HG02943 (cell line): ENCODE data around the gene SKIDA1.
"Not testable (repeated sequence)": the region's sequence is repeated elsewhere in the genome, so short reads cannot be mapped to it uniquely, and the experiment has no call there.

Source experiments
- ATAC-seq: cut with Tn5 transposase; IDR thresholded peaks from one replicate; pipeline ENCODE4 v1.9.1; 2021; ENCODE audit warnings: mild to moderate bottlenecking, low read depth, moderate library complexity; ENCODE audit not compliant: unreplicated experiment

Gene SKIDA1

GRCh38 chr10:21525367-21526187 is at the start of gene SKIDA1:
SKIDA1 (minus strand) TSS chr10:21525682; CDS start chr10:21517822, 7,860 bp downstream.
- peak; percentile 44 for ATAC-seq

DNA sequence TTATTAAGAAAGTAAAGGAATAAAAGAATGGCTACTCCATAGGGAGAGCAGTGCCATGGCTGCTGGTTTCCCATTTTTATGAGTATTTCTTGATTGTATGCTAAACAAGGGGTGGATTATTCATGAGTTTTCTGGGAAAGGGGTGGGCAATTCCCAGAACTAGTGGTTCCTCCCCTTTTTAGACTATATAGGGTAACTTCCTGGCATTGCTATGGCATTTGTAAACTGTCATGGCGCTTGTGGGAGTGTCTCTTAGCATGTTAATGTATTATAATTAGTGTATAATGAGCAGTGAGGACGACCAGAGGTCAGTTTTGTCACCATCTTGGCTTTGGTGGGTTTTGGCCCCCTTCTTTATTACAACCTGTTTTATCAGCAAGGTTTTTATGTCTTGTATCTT is 49.0 kb upstream of the SKIDA1 start:
- ATAC-seq = not testable (repeated sequence)

DNA sequence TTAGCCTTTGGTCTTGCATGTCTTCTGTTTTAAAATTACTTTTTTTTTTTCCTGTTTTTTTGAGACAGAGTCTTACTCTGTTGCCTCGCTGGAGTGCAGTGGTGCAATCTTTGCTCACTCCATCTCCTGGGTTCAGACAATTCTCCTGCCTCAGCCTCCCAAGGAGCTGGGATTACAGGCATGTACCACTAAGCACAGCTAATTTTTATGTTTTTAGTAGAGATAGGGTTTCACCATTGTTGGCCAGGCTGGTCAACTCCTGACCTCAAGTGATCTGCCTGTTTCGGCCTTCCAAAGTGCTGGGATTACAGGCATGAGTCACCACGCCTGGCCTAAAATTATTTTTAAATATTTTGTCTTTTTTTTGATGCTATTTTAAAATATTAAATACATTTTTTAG is 47.1 kb upstream of the SKIDA1 start:
- no peak for ATAC-seq

- no peak for ATAC-seq
Observed at GRCh38 chr10:21570761-21571521, 45.5 kb upstream of the SKIDA1 start.

DNA sequence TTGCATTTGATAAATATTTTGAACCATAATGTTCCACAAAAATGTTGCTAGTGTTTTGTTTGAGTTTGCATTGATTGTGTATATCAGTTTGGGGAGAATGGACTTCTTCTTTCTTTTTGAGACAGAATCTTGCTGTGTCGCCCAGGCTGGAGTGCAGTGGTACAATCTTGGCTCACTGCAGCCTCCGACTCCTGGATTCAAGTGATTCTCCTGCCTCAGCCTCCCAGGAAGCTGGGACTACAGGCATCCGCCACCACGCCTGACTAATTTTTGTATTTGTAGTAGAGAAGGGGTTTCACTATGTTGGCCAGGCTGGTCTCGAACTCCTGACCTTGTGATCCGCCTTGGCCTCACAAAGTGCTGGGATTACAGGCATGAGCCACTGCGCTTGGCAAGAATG is 33.5 kb upstream of the SKIDA1 start:
- not testable (repeated sequence) for ATAC-seq

GRCh38 chr10:21556527-21556926 is 31.0 kb upstream of the SKIDA1 start:
- ATAC-seq = no peak

GRCh38 chr10:21552638-21553037 is 27.2 kb upstream of the SKIDA1 start:
- no peak for ATAC-seq

- no peak for ATAC-seq
Observed at GRCh38 chr10:21547246-21547645, 21.8 kb upstream of the SKIDA1 start.

DNA sequence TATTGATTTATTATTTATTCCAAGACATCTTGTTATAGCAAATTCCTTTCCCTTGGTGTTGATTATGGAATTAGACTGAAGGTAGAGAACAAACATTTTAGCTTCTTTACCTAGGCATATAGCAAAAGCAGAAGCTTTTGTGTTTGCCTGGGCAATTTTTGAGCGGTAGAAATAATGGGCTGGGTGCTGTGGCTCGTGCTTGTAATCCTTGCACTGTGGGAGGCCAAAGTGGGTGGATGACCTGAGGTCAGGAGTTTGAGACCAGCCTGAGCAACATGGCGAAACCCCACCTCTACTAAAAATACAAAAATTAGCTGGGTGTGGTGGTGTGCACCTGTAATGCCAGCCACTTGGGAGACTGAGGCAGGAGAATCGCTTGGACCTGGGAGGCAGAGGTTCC is 15.2 kb upstream of the SKIDA1 start:
- not testable (repeated sequence) for ATAC-seq

DNA sequence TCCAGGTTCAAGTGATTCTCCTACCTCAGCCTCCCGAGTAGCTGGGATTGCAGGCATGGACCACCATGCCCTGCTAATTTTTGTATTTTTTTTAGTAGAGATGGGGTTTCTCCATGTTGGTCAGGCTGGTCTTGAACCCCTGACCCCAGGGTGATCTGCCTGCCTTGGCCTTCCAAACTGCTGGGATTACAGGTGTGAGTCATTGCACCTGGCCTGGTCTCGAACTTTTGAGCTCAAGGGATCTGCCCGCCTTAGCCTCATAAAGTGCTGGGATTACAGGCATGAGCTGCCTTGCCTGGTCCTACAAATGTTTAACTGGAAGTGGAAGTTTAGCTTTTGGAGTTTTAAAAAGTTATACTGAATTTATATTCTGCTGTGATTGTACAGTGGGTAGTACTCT is 11.4 kb upstream of the SKIDA1 start:
- no peak for ATAC-seq

DNA sequence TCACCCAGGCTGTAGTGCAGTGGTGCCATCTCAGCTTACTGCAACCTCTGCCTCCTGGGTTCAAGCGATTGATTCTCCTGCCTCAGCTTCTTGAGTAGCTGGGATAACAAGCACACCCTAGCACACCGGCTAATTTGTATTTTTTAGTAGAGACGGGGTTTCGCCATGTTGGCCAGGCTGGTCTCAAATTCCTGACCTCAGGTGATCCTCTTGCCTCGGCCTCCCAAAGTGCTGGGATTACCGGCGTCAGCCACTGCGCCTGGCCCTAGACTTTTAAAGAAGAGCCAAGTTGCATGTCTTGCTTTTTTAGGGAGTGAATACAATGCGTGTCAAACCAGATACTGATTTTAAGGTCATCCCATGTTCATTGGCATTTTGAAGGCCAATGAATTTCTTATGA is 10.5 kb upstream of the SKIDA1 start:
- ATAC-seq = not testable (repeated sequence)

GRCh38 chr10:21535494-21535965 is 10.0 kb upstream of the SKIDA1 start:
- ATAC-seq = no peak

DNA sequence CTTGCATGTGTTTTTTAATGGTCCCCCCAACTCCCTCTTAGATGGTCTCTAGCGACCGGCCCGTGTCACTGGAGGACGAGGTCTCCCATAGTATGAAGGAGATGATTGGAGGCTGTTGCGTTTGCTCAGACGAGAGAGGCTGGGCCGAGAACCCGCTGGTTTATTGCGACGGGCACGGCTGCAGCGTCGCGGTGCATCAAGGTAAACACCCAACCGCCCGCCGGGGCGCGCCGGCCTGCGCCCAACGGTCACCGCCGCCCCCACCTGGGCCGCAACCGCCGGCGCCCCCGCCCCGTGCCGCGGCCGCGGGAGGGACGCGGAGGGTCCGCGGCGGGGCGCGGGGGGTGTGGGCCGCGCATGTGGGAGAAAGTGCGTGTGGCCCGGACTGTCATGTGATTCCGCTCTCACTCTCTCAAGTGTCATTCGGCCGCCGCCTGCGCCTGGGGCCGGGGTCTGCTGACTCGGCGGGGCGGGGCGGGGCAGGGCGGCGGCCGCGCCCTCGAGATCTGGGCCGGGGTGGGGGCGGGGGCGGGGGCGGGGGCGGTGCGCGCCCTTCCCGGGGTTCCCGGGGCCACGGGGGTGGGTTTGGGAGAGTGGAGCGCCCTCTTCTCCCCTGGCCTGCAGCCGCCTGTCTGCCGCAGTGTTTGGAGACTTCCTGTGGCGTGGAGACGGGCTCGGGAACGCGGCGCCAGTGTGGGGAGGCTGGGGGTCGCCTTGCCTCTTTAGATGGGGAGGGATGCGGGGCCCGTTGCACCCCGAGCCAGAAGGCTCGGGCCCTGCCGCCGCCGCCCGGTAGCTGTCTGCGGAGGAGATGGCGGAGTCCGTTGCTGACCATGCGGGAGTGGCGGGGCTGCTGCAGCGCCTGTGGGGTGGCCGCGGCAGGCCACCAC is 9.4 kb upstream of the SKIDA1 start:
- peak; percentile 17 for ATAC-seq

- no peak for ATAC-seq
Observed at GRCh38 chr10:21534280-21534586, 8.8 kb upstream of the SKIDA1 start.

- peak; percentile 80 for ATAC-seq
Observed at GRCh38 chr10:21533467-21534279, 8.2 kb upstream of the SKIDA1 start, which contains the start of gene MLLT10. MLLT10 (plus strand) TSS chr10:21534232; CDS start chr10:21534645, 413 bp downstream.

GRCh38 chr10:21532694-21533466 is 7.4 kb upstream of the SKIDA1 start:
- ATAC-seq = no peak

DNA sequence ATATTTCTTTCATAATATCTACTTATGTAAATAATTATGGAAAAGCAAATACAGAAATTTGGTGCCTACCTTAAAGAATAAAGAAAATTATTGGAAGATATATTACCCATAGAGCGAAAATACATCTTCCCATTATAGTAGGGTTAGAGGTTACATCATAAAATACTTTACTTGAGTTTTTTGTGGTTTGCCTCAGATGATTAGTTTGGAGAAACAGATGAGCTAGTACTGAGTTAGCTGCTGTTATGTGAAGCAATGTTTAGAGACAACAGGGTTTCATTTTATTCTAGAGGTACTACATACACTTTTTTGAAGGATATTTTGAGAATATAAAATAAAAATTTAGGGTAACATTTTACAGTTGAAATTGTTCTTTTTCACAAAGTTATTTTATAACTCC is 5.7 kb upstream of the SKIDA1 start:
- ATAC-seq = no peak

- no peak for ATAC-seq
Observed at GRCh38 chr10:21530641-21531040, 5.2 kb upstream of the SKIDA1 start.

DNA sequence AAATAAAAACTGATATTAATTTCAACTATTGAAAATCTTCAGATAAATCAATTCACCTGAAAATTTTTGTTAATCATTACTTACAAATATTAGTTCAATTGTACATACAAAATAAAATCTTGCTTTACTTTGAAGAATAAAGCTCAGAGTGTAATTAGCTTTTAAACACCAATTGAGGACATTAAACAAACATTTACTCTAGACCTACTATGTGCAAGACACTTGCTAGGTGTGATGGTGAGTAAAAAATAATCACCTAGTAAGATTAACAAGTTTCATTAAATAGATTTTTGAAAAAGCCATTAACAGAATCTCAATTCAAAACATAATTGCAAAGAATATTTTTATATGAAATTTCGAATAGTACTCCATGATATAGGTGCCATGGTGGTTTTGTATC is 4.7 kb upstream of the SKIDA1 start:
- ATAC-seq = no peak
